H1 (cell line): ENCODE data around the gene AHDC1. TPM values are rescaled to one million over a fixed set of nuclear protein-coding genes. Genes with fewer than 3 reads are reported as not detected.

Experiments
- CTCF ChIA-PET: fragments of 300-600 bp; sonication (Branson Sonifier 250); formaldehyde crosslinking; loops from one replicate; lab custom pipeline; 2021; ENCODE audit not compliant: partially characterized antibody; lab: Charles Lee
- POLR2A ChIA-PET: fragments of 300-600 bp; sonication (Branson Sonifier 250); formaldehyde crosslinking; loops from one replicate; lab custom pipeline; 2021; ENCODE audit warnings: inconsistent platforms; ENCODE audit not compliant: partially characterized antibody; lab: Charles Lee
- DNase-seq, 2 experiments: peaks; one replicate each; pipeline versions ENCODE4 v3.0.0 to v3.0.0-alpha.2; 2010 to 2022; ENCODE audit warnings: low spot score in 2 of 2, low read depth in 1 of 2, mixed read lengths in 1 of 2
- FAIRE-seq: peaks from 2 replicates; lab custom pipeline; 2011; peaks lifted over from hg19 to GRCh38; lab: Jason Lieb, UNC
- H2AFZ ChIP-seq: 2 replicates; pipeline ENCODE4 v1.8.1; 2012; ENCODE audit warnings: low read length, inconsistent platforms
- H2AK5ac ChIP-seq: 2 replicates; pipeline ENCODE4 v1.6.1; 2013; ENCODE audit warnings: low read depth, low read length
- H2BK120ac ChIP-seq: replicated peaks from 2 replicates; pipeline ENCODE3; 2013; ENCODE audit warnings: low read depth, low read length, inconsistent platforms
- H2BK12ac ChIP-seq: 2 replicates; pipeline ENCODE4 v1.6.1; 2013; ENCODE audit warnings: low read depth, low read length
- H2BK15ac ChIP-seq: 2 replicates; pipeline ENCODE4 v1.6.1; 2013; ENCODE audit warnings: low read length
- H2BK20ac ChIP-seq: 2 replicates; pipeline ENCODE4 v1.6.1; 2013; ENCODE audit warnings: low read length
- H2BK5ac ChIP-seq: 2 replicates; pipeline ENCODE4 v1.6.1; 2013; ENCODE audit warnings: low read depth, low read length
- H3K14ac ChIP-seq: 2 replicates; pipeline ENCODE4 v1.6.1; 2013; ENCODE audit warnings: inconsistent platforms; ENCODE audit not compliant: insufficient read length
- H3K18ac ChIP-seq: 2 replicates; pipeline ENCODE4 v1.6.1; 2013; ENCODE audit warnings: low read length; ENCODE audit errors: extremely low read depth
- H3K23ac ChIP-seq: 2 replicates; pipeline ENCODE4 v1.6.1; 2013; ENCODE audit warnings: inconsistent platforms; ENCODE audit not compliant: insufficient read length
- H3K23me2 ChIP-seq: 2 replicates; pipeline ENCODE4 v1.6.1; 2013; ENCODE audit warnings: low read depth, low read length
- H3K27ac ChIP-seq: 2 replicates; pipeline ENCODE4 v1.6.1; 2011; ENCODE audit warnings: low read depth, low read length, inconsistent platforms
- H3K27me3 ChIP-seq, 4 experiments: replicated peaks in 1 of 4; 1 replicate in 1 of 4; 2 replicates in 3 of 4; pipeline versions ENCODE4 v1.6.1 to v1.8.1; 2011 to 2013; ENCODE audit warnings: low read length in 3 of 4, mild to moderate bottlenecking in 3 of 4, inconsistent platforms in 2 of 4, mixed read lengths in 2 of 4, moderate library complexity in 1 of 4; ENCODE audit not compliant: control insufficient read depth in 3 of 4, insufficient read depth in 3 of 4; ENCODE audit errors: extremely low read depth in 1 of 4
- H3K36me3 ChIP-seq, 4 experiments: 2 replicates each; pipeline versions ENCODE4 v1.6.1 to v1.8.1; 2011 to 2013; ENCODE audit warnings: mild to moderate bottlenecking in 4 of 4, low read length in 3 of 4, moderate library complexity in 2 of 4, control low read depth in 1 of 4, inconsistent platforms in 1 of 4; ENCODE audit not compliant: insufficient read depth in 4 of 4, control insufficient read depth in 2 of 4
- H3K4ac ChIP-seq: replicated peaks from 2 replicates; pipeline ENCODE3; 2013; ENCODE audit warnings: low read length, low read depth, mixed read lengths, inconsistent platforms; ENCODE audit not compliant: insufficient read length
- H3K4me1 ChIP-seq, 4 experiments: replicated peaks in 1 of 4; 1 replicate in 1 of 4; 2 replicates in 3 of 4; pipeline versions ENCODE4 v1.6.1 to v1.8.1; 2011 to 2013; ENCODE audit warnings: low read length in 3 of 4, inconsistent platforms in 2 of 4, mixed read lengths in 1 of 4; ENCODE audit not compliant: insufficient read depth in 4 of 4, control insufficient read depth in 3 of 4
- H3K4me2 ChIP-seq, 2 experiments: 2 replicates each; pipeline versions ENCODE4 v1.6.1 to v1.8.1; 2011 to 2013; ENCODE audit warnings: low read depth in 2 of 2, low read length in 2 of 2, control low read depth in 1 of 2, inconsistent platforms in 1 of 2, mild to moderate bottlenecking in 1 of 2; ENCODE audit not compliant: insufficient read depth in 1 of 2
- H3K4me3 ChIP-seq, 4 experiments: fragments of 200-600, 300-600 bp in 1 of 4; sonication (generic), shearing (Covaris generic), sonication (Bioruptor Twin) in 1 of 4; 2 replicates each; pipeline versions ENCODE4 v1.5.1 to v1.8.1; 2011 to 2016; ENCODE audit warnings: low read length in 4 of 4, low read depth in 3 of 4, control low read depth in 2 of 4, inconsistent platforms in 2 of 4, mild to moderate bottlenecking in 2 of 4, mixed read lengths in 1 of 4, moderate library complexity in 1 of 4; ENCODE audit not compliant: insufficient read depth in 2 of 4; ENCODE audit errors: extremely low read depth in 1 of 4
- H3K56ac ChIP-seq: replicated peaks from 2 replicates; pipeline ENCODE3; 2013; ENCODE audit warnings: low read depth, mild to moderate bottlenecking, mixed read lengths, low read length, inconsistent platforms; ENCODE audit not compliant: insufficient read length
- H3K79me1 ChIP-seq: 2 replicates; pipeline ENCODE4 v1.6.1; 2013; ENCODE audit warnings: low read depth, low read length, control low read depth
- H3K79me2 ChIP-seq, 2 experiments: 2 replicates each; pipeline versions ENCODE4 v1.6.1 to v1.8.1; 2012 to 2013; ENCODE audit warnings: low read length in 2 of 2, mild to moderate bottlenecking in 2 of 2, inconsistent platforms in 1 of 2; ENCODE audit not compliant: insufficient read depth in 2 of 2, control insufficient read depth in 1 of 2
- H3K9ac ChIP-seq, 4 experiments: replicated peaks in 1 of 4; 1 replicate in 1 of 4; 2 replicates in 3 of 4; pipeline versions ENCODE4 v1.6.1 to v1.8.1; 2011 to 2013; ENCODE audit warnings: low read depth in 3 of 4, low read length in 3 of 4, control low read depth in 2 of 4, mild to moderate bottlenecking in 2 of 4, moderate library complexity in 2 of 4, inconsistent platforms in 1 of 4; ENCODE audit errors: extremely low read depth in 1 of 4
- H3K9me3 ChIP-seq, 2 experiments: 2 replicates each; pipeline versions ENCODE4 v1.6.1 to v1.8.1; 2012 to 2013; ENCODE audit warnings: mild to moderate bottlenecking in 2 of 2, moderate library complexity in 2 of 2, control low read depth in 1 of 2, inconsistent platforms in 1 of 2, low read depth in 1 of 2, low read length in 1 of 2, mixed read lengths in 1 of 2; ENCODE audit not compliant: insufficient read depth in 2 of 2
- H4K20me1 ChIP-seq, 2 experiments: replicated peaks in 1 of 2; 2 replicates each; pipeline versions ENCODE3 to v1.8.1; 2011 to 2013; ENCODE audit warnings: inconsistent platforms in 2 of 2, low read length in 2 of 2, mild to moderate bottlenecking in 1 of 2; ENCODE audit not compliant: insufficient read depth in 2 of 2, control insufficient read depth in 1 of 2
- H4K5ac ChIP-seq: 2 replicates; pipeline ENCODE4 v1.6.1; 2013; ENCODE audit warnings: low read length, low read depth, mixed read lengths, inconsistent platforms; ENCODE audit not compliant: insufficient read length
- H4K8ac ChIP-seq: 2 replicates; pipeline ENCODE4 v1.8.0; 2013; ENCODE audit warnings: mild to moderate bottlenecking, moderate library complexity, low read length, inconsistent platforms; ENCODE audit not compliant: insufficient read depth; ENCODE audit errors: extremely low read depth
- H4K91ac ChIP-seq: replicated peaks from 2 replicates; pipeline ENCODE3; 2013; ENCODE audit warnings: low read length, mixed read lengths, inconsistent platforms; ENCODE audit not compliant: insufficient read length
- EGR1 ChIP-seq: IDR thresholded peaks from 2 replicates; pipeline ENCODE4 v1.6.1; 2011; ENCODE audit warnings: low read depth, low read length, borderline replicate concordance
- JUN ChIP-seq: IDR thresholded peaks from 2 replicates; pipeline ENCODE4 v1.6.1; 2011; ENCODE audit warnings: low read depth, mild to moderate bottlenecking, improper control_type of control experiment, low read length
- NANOG ChIP-seq: IDR thresholded peaks from 2 replicates; pipeline ENCODE4 v1.6.1; 2011; ENCODE audit warnings: low read length, low read depth, mild to moderate bottlenecking, inconsistent platforms; ENCODE audit not compliant: insufficient read depth, poor library complexity, severe bottlenecking
- PHF8 ChIP-seq: fragments of 200-600 bp; sonication (generic); conservative IDR thresholded peaks from 2 replicates; pipeline ENCODE4 v1.7.1; 2012; ENCODE audit warnings: low read depth, mild to moderate bottlenecking, inconsistent platforms, low read length, moderate library complexity
- POU5F1 ChIP-seq: IDR thresholded peaks from 2 replicates; pipeline ENCODE4 v1.6.1; 2011; ENCODE audit warnings: low read depth, mild to moderate bottlenecking, low read length, moderate library complexity
- RAD21 ChIP-seq, 2 experiments: IDR thresholded peaks in 1 of 2; conservative IDR thresholded peaks in 1 of 2; 2 replicates each; pipeline ENCODE4 v1.6.1; 2011; ENCODE audit warnings: low read depth in 2 of 2, low read length in 2 of 2, improper control_type of control experiment in 1 of 2, inconsistent platforms in 1 of 2, mild to moderate bottlenecking in 1 of 2, moderate library complexity in 1 of 2
- SAP30 ChIP-seq: fragments of 300-600 bp; sonication (generic); IDR thresholded peaks from 2 replicates; pipeline ENCODE4 v1.7.1; 2012; ENCODE audit warnings: low read length, moderate library complexity, mild to moderate bottlenecking, inconsistent platforms; ENCODE audit not compliant: insufficient read depth, insufficient replicate concordance
- SIRT6 ChIP-seq: IDR thresholded peaks from one replicate; pipeline ENCODE4 v1.7.1; 2012; ENCODE audit warnings: low read length, inconsistent platforms
- TAF7 ChIP-seq: optimal IDR thresholded peaks from 2 replicates; pipeline ENCODE3; 2011; ENCODE audit warnings: low read depth, mild to moderate bottlenecking, inconsistent platforms, low read length, moderate library complexity, borderline replicate concordance
- TEAD4 ChIP-seq: IDR thresholded peaks from 2 replicates; pipeline ENCODE4 v1.6.1; 2012; ENCODE audit warnings: low read depth, low read length, inconsistent platforms, mixed read lengths
- ZNF274 ChIP-seq: IDR thresholded peaks from 2 replicates; pipeline ENCODE4 v1.7.0; 2012; ENCODE audit warnings: low read length, borderline replicate concordance; ENCODE audit errors: extremely low read depth
- WGBS, 2 experiments: shearing (Covaris generic) in 1 of 2; methylation state at CpG; one replicate each; pipeline versions ENCODE4 v1.1.6 to v1.1.7; 2013 to 2015; ENCODE audit warnings: low lambda C conversion rate in 2 of 2, mixed read lengths in 2 of 2, inconsistent platforms in 1 of 2, low coverage in 1 of 2, missing lambda C conversion rate in 1 of 2; ENCODE audit not compliant: insufficient replicate concordance in 2 of 2, insufficient coverage in 1 of 2, insufficient read length in 1 of 2; ENCODE audit errors: extremely low coverage in 1 of 2, missing lambda C conversion rate in 1 of 2; 5-methylcytosine and 5-hydroxymethylcytosine counted together
- polyA plus RNA-seq, 7 experiments: library from polyadenylated mRNA; depleted of rRNA in 3 of 7; stranded (reverse) in 5 of 7; unstranded in 2 of 7; fragments of >200 nt in 5 of 7; fragments of 200-250 nt in 2 of 7; gene quantifications; 1 replicate in 5 of 7; 2 replicates in 1 of 7; 4 replicates in 1 of 7; pipeline versions ENCODE4 v1.2.1 to v1.2.3, GENCODE V29; 2011 to 2013; ENCODE audit warnings: missing spikeins in 2 of 7, mixed read lengths in 2 of 7
- total RNA-seq: library from RNA; stranded (reverse); fragmentation: NEBNext Ultra II Directional; extraction: Animal tissue kit (Norgen Biotek cat#: 25700); gene quantifications from 2 replicates; pipeline ENCODE4 v1.2.1, GENCODE V29; 2021

AHDC1 gene
- total and polyA plus RNA-seq, 2 of the 8 experiments (the other 6 are each of a cell fraction or from before 2014, with no cell fraction given) = 4.4 to 35.1 TPM

DNA sequence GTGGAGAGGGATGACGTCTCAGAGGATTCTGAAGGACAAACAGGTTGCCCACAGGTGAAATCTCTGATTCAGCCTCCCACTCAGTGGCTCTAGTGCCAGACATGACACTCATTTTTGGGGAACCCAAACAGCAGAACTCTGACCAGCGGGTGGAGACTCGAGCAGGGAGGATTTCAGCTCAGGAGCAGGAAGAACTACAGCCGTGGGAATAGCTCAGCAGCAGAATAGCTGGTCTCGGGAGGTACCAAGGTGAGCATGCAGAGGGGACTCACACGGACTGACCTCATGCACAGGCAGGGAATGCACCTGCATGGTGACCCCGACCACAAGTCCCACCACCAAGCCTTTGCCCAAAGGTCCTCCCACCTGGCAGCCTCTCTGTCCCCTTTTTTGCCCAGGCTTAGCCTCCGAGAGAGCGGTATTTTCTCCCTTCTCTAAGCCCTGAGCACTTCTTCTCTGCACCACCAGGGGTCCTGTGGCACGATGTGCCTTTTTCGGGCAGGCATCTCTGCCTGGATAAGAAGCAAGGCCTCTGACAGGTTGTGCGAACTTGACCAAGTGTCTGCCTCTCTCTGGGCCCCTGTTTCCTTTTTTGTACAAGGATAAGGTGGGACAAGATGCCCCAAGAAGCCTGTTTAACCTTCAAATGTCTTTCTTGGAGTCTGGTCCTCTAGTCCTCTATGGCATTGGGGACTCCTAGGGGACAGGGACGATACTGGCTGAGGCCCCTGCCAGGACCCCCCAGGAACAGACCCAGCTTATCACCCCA is 39.8 kb upstream of the AHDC1 start:
- no peak overlapping the region for H4K5ac ChIP-seq
- H2AFZ ChIP-seq = peak overlapping the region; percentile 75
- peak; percentile 89 for FAIRE-seq
- no peak overlapping the region for H3K56ac ChIP-seq
- H2BK20ac ChIP-seq = no peak overlapping the region; the same call in none of the 2 replicates
- peak overlapping the region; percentile 1 to 47; a peak in 2 of 4 replicates for H3K4me2 ChIP-seq
- H4K91ac ChIP-seq = peak overlapping the region; percentile 2
- H3K23me2 ChIP-seq = no peaks in the 10 kb centered on the region
- H3K9me3 ChIP-seq = no peaks in the 10 kb centered on the region
- H4K20me1 ChIP-seq = no peaks in the 10 kb centered on the region
- ChIA-PET CTCF (interaction anchor here (0.5 to 2.8 kb wide), 21 partner anchors 8 to 358 kb away, joined by 3 to 30 read pairs (median 4); no protein-coding TSS in a partner anchor), POLR2A (interaction anchor here (0.6 to 1.5 kb wide), 2 partner anchors 12 to 37 kb away, joined by 3 read pairs; no protein-coding TSS in a partner anchor)
- peak in 1 of 2 experiments; percentile 83 for DNase-seq
- H3K36me3 ChIP-seq = no peaks in the 10 kb centered on the region
- H3K4me1 ChIP-seq = peaks cover 0 to 5% (median 1%) of the 10 kb centered on the region in 4 experiments; a peak in 4 of 7 replicates
- H3K4me3 ChIP-seq = no peak overlapping the region
- H3K23ac ChIP-seq = no peak overlapping the region
- no peak overlapping the region for H2BK5ac ChIP-seq
- no peak overlapping the region for H3K27ac ChIP-seq
- no peak overlapping the region for H2AK5ac ChIP-seq
- WGBS, 2 experiments = 45% methylated on average over 13 of the region's 13 CpGs; no CpG with 5 or more reads in 1 of the 2 experiments
- H3K79me1 ChIP-seq = no peaks in the 10 kb centered on the region
- no peak overlapping the region for H3K9ac ChIP-seq
- no peak overlapping the region for H2BK120ac ChIP-seq
- H3K14ac ChIP-seq = no peak overlapping the region
- H3K4ac ChIP-seq = no peak overlapping the region
- peak overlapping the region; percentile 2; the same call in 1 of the 2 replicates for H2BK12ac ChIP-seq
- H3K79me2 ChIP-seq = no peaks in the 10 kb centered on the region
- no peak overlapping the region for H4K8ac ChIP-seq
- no peak overlapping the region; the same call in 1 of the 2 replicates for H2BK15ac ChIP-seq
- H3K27me3 ChIP-seq = no peaks in the 10 kb centered on the region
- H3K18ac ChIP-seq = peak overlapping the region; percentile 71; the same call in 1 of the 2 replicates
- TF ChIP-seq JUN = no peak
- 0 out of 2 replicates have a peak, but pooled peaks have one; percentile 25 for TF ChIP-seq TEAD4
- no peak for TF ChIP-seq EGR1
- no peak for TF ChIP-seq TAF7
- no peak for TF ChIP-seq SAP30
- no peak for TF ChIP-seq PHF8
- TF ChIP-seq RAD21 (IDR thresholded peaks at IDR 0.05 in 1 of 2, conservative IDR thresholded peaks at IDR 0.05 in 1 of 2; ENCODE audit: low read depth in 2 of 2, low read length in 2 of 2) = peak; percentile 57 to 68
- no peak for TF ChIP-seq SIRT6
- TF ChIP-seq ZNF274 = no peak
- no peak for TF ChIP-seq POU5F1
- no peak for TF ChIP-seq NANOG
